ENCODE data around the gene MRTFA. TPM values are rescaled to one million over a fixed set of nuclear protein-coding genes. Genes with fewer than 3 reads are reported as not detected.
A peak's percentile ranks its signal among the peaks of the same experiment; 100 is the strongest.
"Not testable (repeated sequence)": the region's sequence is repeated elsewhere in the genome, so short reads cannot be mapped to it uniquely, and the experiment has no call there.

MRTFA gene
- total RNA-seq, 6 experiments from 2014 or later, result 9.3 to 20.6 (median 16.3) TPM

DNA sequence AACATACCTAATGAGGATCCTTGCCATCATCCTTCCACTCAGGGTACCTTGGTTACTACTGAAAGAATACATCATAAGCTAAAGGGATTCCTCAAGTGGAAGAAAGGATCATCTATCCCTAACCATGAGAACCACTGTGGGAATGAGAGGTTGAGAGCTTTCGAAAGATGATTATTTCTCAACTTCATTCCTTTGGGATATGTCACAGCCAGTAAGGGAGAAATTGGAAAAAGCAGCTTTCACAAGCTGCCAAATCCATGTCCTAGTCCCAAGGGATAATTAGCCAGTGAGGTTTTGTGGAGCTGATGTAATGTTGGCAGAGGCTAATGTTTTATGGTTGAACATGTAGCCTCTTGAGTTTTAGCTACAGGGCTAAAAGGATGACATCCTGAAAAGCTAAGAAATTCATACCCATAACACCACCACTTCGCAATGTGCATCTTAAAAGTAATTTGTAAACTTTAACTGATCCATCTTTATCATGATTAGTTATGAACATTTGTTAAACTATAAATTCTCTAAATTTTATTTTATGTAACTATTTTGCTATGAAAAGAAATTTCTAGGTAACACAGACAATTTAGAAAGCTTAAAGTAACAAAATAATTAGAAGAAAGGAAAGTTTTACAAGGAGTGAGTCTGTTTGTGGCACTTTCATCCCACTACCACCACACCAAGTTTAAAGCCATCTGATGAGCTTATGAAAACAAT, 123.9 kb downstream of the MRTFA start:
- intact Hi-C loops (cut with DNase I), result no loop called here
- Histone ChIP-seq H3K27me3 (no peaks in the 10 kb centered on the region), H3K27ac (peak overlapping the region in 2 of 3 donors; percentile 38 to 79), H3K4me3 (no peak overlapping the region), H3K9me3 (no peaks in the 10 kb centered on the region), H3K36me3 (no peaks in the 10 kb centered on the region), H3K4me1 (peaks cover 0 to 30% (median 14%) of the 10 kb centered on the region in 4 donors)
- WGBS (ENCODE audit: insufficient coverage, low coverage, low lambda C conversion rate, missing lambda C conversion rate), result 52% methylated on average over 2 of the region's 2 CpGs
- TF ChIP-seq, protein P1, sequence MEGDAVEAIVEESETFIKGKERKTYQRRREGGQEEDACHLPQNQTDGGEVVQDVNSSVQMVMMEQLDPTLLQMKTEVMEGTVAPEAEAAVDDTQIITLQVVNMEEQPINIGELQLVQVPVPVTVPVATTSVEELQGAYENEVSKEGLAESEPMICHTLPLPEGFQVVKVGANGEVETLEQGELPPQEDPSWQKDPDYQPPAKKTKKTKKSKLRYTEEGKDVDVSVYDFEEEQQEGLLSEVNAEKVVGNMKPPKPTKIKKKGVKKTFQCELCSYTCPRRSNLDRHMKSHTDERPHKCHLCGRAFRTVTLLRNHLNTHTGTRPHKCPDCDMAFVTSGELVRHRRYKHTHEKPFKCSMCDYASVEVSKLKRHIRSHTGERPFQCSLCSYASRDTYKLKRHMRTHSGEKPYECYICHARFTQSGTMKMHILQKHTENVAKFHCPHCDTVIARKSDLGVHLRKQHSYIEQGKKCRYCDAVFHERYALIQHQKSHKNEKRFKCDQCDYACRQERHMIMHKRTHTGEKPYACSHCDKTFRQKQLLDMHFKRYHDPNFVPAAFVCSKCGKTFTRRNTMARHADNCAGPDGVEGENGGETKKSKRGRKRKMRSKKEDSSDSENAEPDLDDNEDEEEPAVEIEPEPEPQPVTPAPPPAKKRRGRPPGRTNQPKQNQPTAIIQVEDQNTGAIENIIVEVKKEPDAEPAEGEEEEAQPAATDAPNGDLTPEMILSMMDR (IDR thresholded peaks at IDR 0.05), result no peak
- TF ChIP-seq POLR2A (IDR thresholded peaks at IDR 0.05), result no peak
- ATAC-seq, result peak; percentile 37 to 71 (median 52)
- no peak for DNase-seq

DNA sequence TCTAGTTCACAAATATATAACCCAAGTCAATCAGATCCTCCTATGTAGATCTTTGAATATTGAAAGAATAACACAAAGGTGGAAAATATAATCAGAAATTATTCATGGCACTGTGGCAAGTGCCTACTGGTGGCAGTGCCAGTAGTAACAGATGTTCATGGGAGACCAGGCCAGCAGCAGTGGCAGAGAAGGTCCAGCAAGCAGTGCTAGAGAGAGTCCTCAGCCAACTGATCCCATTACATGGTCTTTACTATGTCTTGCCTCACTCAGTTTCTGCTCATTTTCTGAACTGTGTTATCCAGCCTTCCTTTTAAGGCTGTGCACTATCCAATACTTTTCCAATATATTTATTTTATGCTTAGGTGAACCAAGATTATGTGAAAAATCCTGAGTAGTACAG, 124.9 kb downstream of the MRTFA start:
- intact Hi-C loops (cut with DNase I), result no loop called here
- H3K4me3 ChIP-seq, result no peak overlapping the region
- peaks cover 0 to 30% (median 14%) of the 10 kb centered on the region in 4 donors for H3K4me1 ChIP-seq
- no peak for DNase-seq
- no peaks in the 10 kb centered on the region for H3K27me3 ChIP-seq
- ATAC-seq, result no peak
- TF ChIP-seq, protein P1 (IDR thresholded peaks at IDR 0.05), result no peak
- TF ChIP-seq POLR2A (IDR thresholded peaks at IDR 0.05), result no peak
- H3K36me3 ChIP-seq, result no peaks in the 10 kb centered on the region
- H3K27ac ChIP-seq, result peak overlapping the region in 2 of 3 donors; percentile 38 to 79
- H3K9me3 ChIP-seq, result no peaks in the 10 kb centered on the region

DNA sequence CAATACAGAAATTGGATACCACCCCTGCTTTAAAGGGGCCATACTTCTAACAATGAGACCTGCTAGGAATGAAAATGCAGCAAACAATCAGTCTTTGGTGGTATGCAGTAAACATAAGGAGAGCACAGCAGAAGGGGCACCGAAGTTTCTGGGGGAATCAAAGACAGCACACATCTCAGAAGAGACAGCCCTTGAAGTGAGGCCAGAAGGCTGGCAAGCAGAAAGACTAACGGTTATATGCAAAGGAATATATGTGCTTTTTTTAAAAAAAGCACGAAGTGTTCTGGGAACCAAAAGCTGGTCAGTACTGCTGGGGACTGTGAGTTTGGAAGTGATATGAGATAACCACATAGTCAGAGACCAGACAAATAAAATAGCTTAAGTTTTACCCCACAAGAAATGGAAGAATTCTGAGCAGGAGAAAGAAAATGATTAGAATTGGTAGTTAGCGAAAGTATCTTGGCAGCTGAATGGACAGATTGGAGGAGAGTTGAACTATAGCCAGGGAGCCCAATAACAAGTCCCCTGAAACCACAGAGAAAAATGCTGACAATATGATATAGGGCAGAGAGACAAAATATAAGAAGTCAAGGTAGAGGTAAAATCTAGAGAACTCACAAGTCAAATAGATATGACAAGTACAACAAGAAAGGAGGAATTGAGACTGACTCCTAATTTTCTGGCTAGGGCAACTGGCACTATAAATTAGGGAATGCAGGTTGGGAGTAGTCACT, 125.7 kb downstream of the MRTFA start:
- WGBS (ENCODE audit: insufficient coverage, low coverage, low lambda C conversion rate, missing lambda C conversion rate), result 49% methylated on average over 4 of the region's 4 CpGs
- Histone ChIP-seq H3K27ac (peak overlapping the region; percentile 41 to 79 (median 71)), H3K36me3 (no peaks in the 10 kb centered on the region), H3K4me1 (peaks cover 0 to 30% (median 14%) of the 10 kb centered on the region in 4 donors), H3K4me3 (no peak overlapping the region), H3K9me3 (no peaks in the 10 kb centered on the region), H3K27me3 (no peaks in the 10 kb centered on the region)
- TF ChIP-seq, protein P1 (IDR thresholded peaks at IDR 0.05), result no peak
- TF ChIP-seq POLR2A (IDR thresholded peaks at IDR 0.05), result no peak
- DNase-seq, result no peak
- ATAC-seq, result no peak
- intact Hi-C loops (cut with DNase I), result no loop called here

DNA sequence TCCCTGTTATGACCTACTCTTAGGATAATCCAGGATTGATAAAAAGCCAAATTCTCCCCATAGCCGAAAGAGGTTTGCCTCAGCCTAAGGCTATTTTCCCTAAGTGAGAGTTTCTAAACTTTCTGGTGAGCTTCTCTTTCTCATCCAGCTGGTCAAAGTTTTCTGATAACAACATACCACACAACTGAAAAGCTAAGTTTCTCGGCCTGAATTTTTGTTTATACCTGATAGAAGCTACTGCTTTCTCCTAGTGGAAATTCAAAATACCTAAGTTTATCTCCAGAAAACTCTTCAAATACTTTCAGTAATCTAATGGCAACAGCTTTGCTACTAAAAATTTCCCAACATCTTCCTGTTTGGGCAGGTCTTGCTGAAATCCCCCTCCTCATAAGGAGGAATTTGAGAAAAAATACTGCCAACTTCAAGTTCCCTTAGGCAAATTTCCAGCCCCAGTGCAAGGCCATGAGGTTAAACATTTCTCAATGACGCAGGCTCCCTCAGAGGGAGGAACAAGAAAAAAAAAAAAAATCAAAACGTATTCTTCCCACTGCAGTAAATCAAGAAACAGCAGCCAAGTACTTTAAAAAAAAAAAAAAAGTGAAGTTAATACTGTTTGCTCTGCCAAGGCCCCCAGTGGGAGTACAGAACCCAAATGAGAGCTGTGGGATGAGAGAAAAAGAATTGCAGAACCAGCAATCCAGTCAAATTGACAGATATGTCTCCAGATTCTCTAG, 127.0 kb downstream of the MRTFA start:
- WGBS (ENCODE audit: insufficient coverage, low coverage, low lambda C conversion rate, missing lambda C conversion rate), result 5% methylated on average over 4 of the region's 4 CpGs
- H3K27ac ChIP-seq, result peak overlapping the region; percentile 41 to 79 (median 71)
- H3K9me3 ChIP-seq, result no peaks in the 10 kb centered on the region
- no peak overlapping the region for H3K4me3 ChIP-seq
- H3K36me3 ChIP-seq, result no peaks in the 10 kb centered on the region
- peak; percentile 64 to 82 (median 71) for ATAC-seq
- intact Hi-C loops (cut with DNase I), result no loop called here
- H3K4me1 ChIP-seq, result peaks cover 0 to 30% (median 14%) of the 10 kb centered on the region in 4 donors
- no peaks in the 10 kb centered on the region for H3K27me3 ChIP-seq
- no peak for TF ChIP-seq POLR2A (IDR thresholded peaks at IDR 0.05)
- TF ChIP-seq, protein P1 (IDR thresholded peaks at IDR 0.05), result no peak
- DNase-seq, result peak in 1 of 3 donors; percentile 52

DNA sequence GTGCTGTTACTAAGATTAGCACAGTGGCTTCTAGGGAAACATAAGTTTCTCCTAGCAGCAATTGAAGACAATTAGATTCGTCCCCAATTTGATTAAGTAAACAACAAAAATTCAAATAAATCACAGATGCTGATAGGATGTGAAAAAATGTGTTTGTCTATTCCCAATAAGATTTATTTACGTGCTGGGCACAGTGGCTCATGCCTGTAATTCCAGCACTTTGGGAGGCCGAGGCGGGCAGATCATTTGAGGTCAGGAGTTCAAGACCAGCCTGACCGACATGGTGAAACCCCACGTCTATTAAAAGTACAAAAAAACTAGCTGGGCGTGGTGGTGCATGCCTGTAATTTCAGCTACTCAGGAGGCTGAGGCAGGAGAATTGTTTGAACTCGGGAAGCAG, 128.5 kb downstream of the MRTFA start:
- H3K27me3 ChIP-seq; ATAC-seq; DNase-seq; H3K9me3 ChIP-seq; H3K4me3 ChIP-seq; intact Hi-C loops (cut with DNase I); H3K36me3 ChIP-seq: not testable (repeated sequence)
- 29% methylated on average over 8 of the region's 8 CpGs for WGBS (ENCODE audit: insufficient coverage, low coverage, low lambda C conversion rate, missing lambda C conversion rate)
- H3K4me1 ChIP-seq, result peaks cover 0 to 30% (median 14%) of the 10 kb centered on the region in 4 donors
- peak overlapping the region; percentile 41 to 79 (median 71) for H3K27ac ChIP-seq

Data from right lobe of liver (tissue), 6 donors.